ENCODE results near the gene TP63. TPM values are rescaled to one million over a fixed set of nuclear protein-coding genes. Genes with fewer than 3 reads are reported as not detected.
A peak's percentile ranks its signal among the peaks of the same experiment; 100 is the strongest.

TP63 gene
- total and polyA plus RNA-seq, 2 donors: 7.3 to 26.3 TPM

GRCh38 chr3:189927975-189928895, 297.0 kb downstream of the TP63 start:
- WGBS: 69% methylated on average over 6 of the region's 6 CpGs
- no peak for DNase-seq (ENCODE audit: extremely low spot score)
- Histone ChIP-seq H3K36me3 (ENCODE audit: insufficient read depth) (no peaks in the 10 kb centered on the region), H3K27ac (ENCODE audit: low read depth) (no peak overlapping the region), H3K4me3 (ENCODE audit: low read depth, low read length) (no peak overlapping the region), H3K4me1 (ENCODE audit: insufficient read depth) (no peaks in the 10 kb centered on the region)

GRCh38 chr3:189936201-189936945, 305.2 kb downstream of the TP63 start:
- WGBS: 75% methylated on average over 6 of the region's 6 CpGs
- no peak for DNase-seq (ENCODE audit: extremely low spot score)
- Histone ChIP-seq H3K36me3 (ENCODE audit: insufficient read depth) (no peaks in the 10 kb centered on the region), H3K27ac (ENCODE audit: low read depth) (no peak overlapping the region), H3K4me1 (ENCODE audit: insufficient read depth) (no peaks in the 10 kb centered on the region), H3K4me3 (ENCODE audit: low read depth, low read length) (no peak overlapping the region)

- WGBS: 59% methylated on average over 7 of the region's 7 CpGs
- Histone ChIP-seq H3K27ac (ENCODE audit: low read depth) (no peak overlapping the region), H3K36me3 (ENCODE audit: insufficient read depth) (no peaks in the 10 kb centered on the region), H3K4me1 (ENCODE audit: insufficient read depth) (no peaks in the 10 kb centered on the region), H3K4me3 (ENCODE audit: low read depth, low read length) (no peak overlapping the region)
- DNase-seq (ENCODE audit: extremely low spot score): no peak
These were observed 306.3 kb downstream of the TP63 start for GRCh38 chr3:189937302-189938127.

GRCh38 chr3:189941125-189941524, 309.9 kb downstream of the TP63 start:
- DNase-seq (ENCODE audit: extremely low spot score): no peak

GRCh38 chr3:189941679-189942078, 310.5 kb downstream of the TP63 start:
- H3K36me3 ChIP-seq (ENCODE audit: insufficient read depth): no peaks in the 10 kb centered on the region
- no peak overlapping the region for H3K4me3 ChIP-seq (ENCODE audit: low read depth, low read length)
- no peak overlapping the region for H3K27ac ChIP-seq (ENCODE audit: low read depth)
- WGBS: 55% methylated on average over 2 of the region's 2 CpGs
- H3K4me1 ChIP-seq (ENCODE audit: insufficient read depth): no peaks in the 10 kb centered on the region
- DNase-seq (ENCODE audit: extremely low spot score): no peak

More at GRCh38 chr3:189941125-189941524, 309.9 kb downstream of the TP63 start:
- Histone ChIP-seq H3K4me1 (ENCODE audit: insufficient read depth) (no peaks in the 10 kb centered on the region), H3K36me3 (ENCODE audit: insufficient read depth) (no peaks in the 10 kb centered on the region), H3K27ac (ENCODE audit: low read depth) (no peak overlapping the region), H3K4me3 (ENCODE audit: low read depth, low read length) (no peak overlapping the region)
- 81% methylated on average over 5 of the region's 5 CpGs for WGBS

- Histone ChIP-seq H3K4me1 (ENCODE audit: insufficient read depth) (no peaks in the 10 kb centered on the region), H3K36me3 (ENCODE audit: insufficient read depth) (no peaks in the 10 kb centered on the region), H3K27ac (ENCODE audit: low read depth) (no peak overlapping the region), H3K4me3 (ENCODE audit: low read depth, low read length) (no peak overlapping the region)
- DNase-seq (ENCODE audit: extremely low spot score): no peak
- whole genome bisulfite sequencing: 88% methylated on average over 3 of the region's 3 CpGs
These were observed 311.8 kb downstream of the TP63 start for GRCh38 chr3:189942948-189943347.

- H3K36me3 ChIP-seq (ENCODE audit: insufficient read depth): no peaks in the 10 kb centered on the region
- 73% methylated on average over 14 of the region's 14 CpGs for WGBS
- peak; percentile 58 for DNase-seq (ENCODE audit: extremely low spot score)
- H3K4me1 ChIP-seq (ENCODE audit: insufficient read depth): no peaks in the 10 kb centered on the region
- H3K4me3 ChIP-seq (ENCODE audit: low read depth, low read length): no peak overlapping the region
- H3K27ac ChIP-seq (ENCODE audit: low read depth): peak overlapping the region; percentile 56
These were observed 313.3 kb downstream of the TP63 start for GRCh38 chr3:189944285-189945145.

- H3K36me3 ChIP-seq (ENCODE audit: insufficient read depth): no peaks in the 10 kb centered on the region
- H3K27ac ChIP-seq (ENCODE audit: low read depth): no peak overlapping the region
- DNase-seq (ENCODE audit: extremely low spot score): no peak
- no peaks in the 10 kb centered on the region for H3K4me1 ChIP-seq (ENCODE audit: insufficient read depth)
- H3K4me3 ChIP-seq (ENCODE audit: low read depth, low read length): no peak overlapping the region
- WGBS: 88% methylated on average over 6 of the region's 6 CpGs
These were observed 314.9 kb downstream of the TP63 start for GRCh38 chr3:189945935-189946709.

Small RNA genes within 50 kb of the gene (small RNA-seq; reads per million reads assigned to genes)
- gene AC078809.1: not detected
- 2.5 reads per million, percentile 88 among the genes with 10 or more reads in this experiment for gene MIR944
